Glutamatergic neuron (in vitro differentiated cells): ENCODE data around the gene RPL18. TPM values are rescaled to one million over a fixed set of nuclear protein-coding genes. Genes with fewer than 3 reads are reported as not detected.

Experiments used
- DNase-seq: peaks from one replicate; pipeline ENCODE4 v3.0.0; 2022
- H3K27ac Mint-ChIP-seq: one replicate; pipeline ENCODE4 v1.8.0; 2020; ENCODE audit warnings: mild to moderate bottlenecking, mixed read lengths, inconsistent platforms; ENCODE audit not compliant: unreplicated experiment
- H3K27me3 Mint-ChIP-seq: one replicate; pipeline ENCODE4 v1.8.0; 2020; ENCODE audit warnings: mild to moderate bottlenecking, moderate library complexity, mixed read lengths, inconsistent platforms; ENCODE audit not compliant: unreplicated experiment
- H3K36me3 Mint-ChIP-seq: one replicate; pipeline ENCODE4 v1.8.0; 2020; ENCODE audit warnings: mild to moderate bottlenecking, mixed read lengths, inconsistent platforms; ENCODE audit not compliant: unreplicated experiment
- H3K4me1 Mint-ChIP-seq: one replicate; pipeline ENCODE4 v1.8.0; 2020; ENCODE audit warnings: mild to moderate bottlenecking, low read depth, mixed read lengths, inconsistent platforms; ENCODE audit not compliant: unreplicated experiment
- H3K4me3 Mint-ChIP-seq: one replicate; pipeline ENCODE4 v1.8.0; 2020; ENCODE audit warnings: mild to moderate bottlenecking, mixed read lengths, inconsistent platforms; ENCODE audit not compliant: unreplicated experiment
- H3K9me3 Mint-ChIP-seq: one replicate; pipeline ENCODE4 v1.8.0; 2020; ENCODE audit warnings: mild to moderate bottlenecking, moderate library complexity, mixed read lengths, inconsistent platforms; ENCODE audit not compliant: unreplicated experiment
- CTCF ChIP-seq: fragments of 200-600 bp; sonication (generic); IDR thresholded peaks from one replicate; pipeline ENCODE4 v1.5.0; 2021; ENCODE audit not compliant: partially characterized antibody, unreplicated experiment
- total RNA-seq: library from RNA; stranded (reverse); fragmentation: NEBNext Ultra II Directional; extraction: Animal tissue kit (Norgen Biotek cat#: 25700); gene quantifications from one replicate; pipeline ENCODE4 v1.2.1, GENCODE V29; 2021; ENCODE audit not compliant: unreplicated experiment

The RPL18 gene
- total RNA-seq, 1 donor from 2014 or later = 1,011 TPM

DNA sequence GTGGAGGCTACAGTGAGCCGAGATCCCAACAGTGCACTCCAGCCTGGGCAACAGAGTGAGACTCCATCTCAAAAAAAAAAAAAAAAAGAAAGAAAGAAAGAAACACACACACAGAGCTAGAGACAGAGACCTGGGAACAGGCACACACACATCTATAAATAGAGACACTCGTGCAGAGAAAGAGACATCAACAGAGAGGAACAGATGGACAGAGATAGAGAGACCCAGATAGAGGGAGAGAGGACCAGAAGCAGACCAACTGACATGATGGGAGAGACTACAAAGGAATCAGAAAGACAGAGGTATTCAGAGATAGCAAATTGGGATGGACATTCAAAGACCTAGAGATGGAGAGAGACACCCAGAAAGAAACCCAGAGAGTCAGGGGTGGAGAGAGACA is 29.2 kb upstream of the RPL18 start:
- Mint-ChIP-seq H3K9me3 (peaks cover 5% of the 10 kb centered on the region), H3K4me3 (peak overlapping the region; percentile 54), H3K4me1 (peaks cover 3% of the 10 kb centered on the region), H3K27me3 (peaks cover 8% of the 10 kb centered on the region), H3K36me3 (no peaks in the 10 kb centered on the region), H3K27ac (peak overlapping the region; percentile 36)
- no peak for TF ChIP-seq CTCF
- DNase-seq = no peak

DNA sequence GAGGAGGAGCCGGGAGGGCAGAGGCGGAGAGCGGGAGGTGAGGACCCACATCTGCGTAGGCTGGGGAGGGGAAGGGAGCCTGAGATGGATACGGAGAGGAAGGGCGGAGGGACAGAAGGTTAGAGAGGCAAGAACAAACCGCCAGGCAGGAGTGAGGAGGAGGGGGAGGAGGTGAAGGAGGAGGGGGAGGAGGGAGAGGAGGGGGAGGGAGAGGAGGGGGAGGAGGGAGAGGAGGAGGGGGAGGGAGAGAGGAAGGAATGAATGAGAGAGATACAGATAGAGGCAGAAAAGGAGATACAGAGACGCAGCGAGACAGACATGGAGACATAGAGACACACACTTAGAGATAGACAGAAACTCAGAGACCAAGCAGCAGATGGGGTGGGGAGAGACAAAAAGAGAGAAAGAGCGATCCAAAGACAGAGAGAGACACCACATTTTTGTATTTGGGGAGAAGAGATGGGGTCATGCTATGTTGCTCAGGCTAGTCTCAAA is 27.8 kb upstream of the RPL18 start:
- Mint-ChIP-seq H3K9me3 (peaks cover 8% of the 10 kb centered on the region), H3K36me3 (no peaks in the 10 kb centered on the region), H3K4me1 (peaks cover 3% of the 10 kb centered on the region), H3K27me3 (peaks cover 8% of the 10 kb centered on the region), H3K4me3 (no peak overlapping the region), H3K27ac (peak overlapping the region; percentile 37)
- no peak for TF ChIP-seq CTCF
- no peak for DNase-seq

DNA sequence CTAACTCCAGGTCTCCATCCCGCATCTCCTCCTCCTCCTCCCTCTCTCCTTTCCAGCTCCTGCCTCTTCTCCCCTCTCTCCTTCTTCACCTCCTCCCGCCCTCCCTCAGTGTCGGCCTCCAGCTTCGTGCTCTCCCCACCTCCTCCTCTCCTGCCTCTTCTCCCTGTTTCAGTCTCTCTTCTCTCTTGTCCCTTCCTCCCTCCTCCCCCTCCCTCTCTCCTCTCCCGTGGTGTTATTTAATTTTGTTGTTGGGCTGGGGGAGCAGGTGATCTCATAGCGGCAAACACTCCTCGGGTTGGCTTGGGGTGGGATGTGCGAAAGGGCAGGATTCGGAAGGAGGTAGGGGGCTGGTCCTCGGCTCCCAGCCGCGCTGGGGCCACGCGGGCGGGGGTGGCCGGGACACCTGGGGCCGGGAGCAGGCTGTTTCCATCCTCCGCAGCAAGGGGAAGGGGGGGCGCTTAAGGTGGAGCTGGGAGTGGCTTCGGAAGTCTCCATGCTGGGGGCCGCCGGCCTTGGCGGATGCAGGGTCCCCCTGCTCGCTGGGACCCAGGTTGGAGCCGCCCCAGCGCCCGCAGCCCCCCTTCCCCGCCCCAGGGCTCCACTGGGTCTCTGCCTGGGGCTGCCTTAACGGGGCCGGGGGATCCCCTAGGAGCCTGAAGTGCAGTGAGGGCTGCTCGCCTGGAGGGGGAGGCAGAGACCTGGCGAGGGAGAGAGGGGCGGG is 27.2 kb upstream of the RPL18 start, which contains the start of gene CA11:
Gene CA11, minus strand, starts transcription at position 187 of the 721 bp plus-strand sequence. CDS start 555 bp downstream, outside the sequence.
- peak; percentile 94 for DNase-seq
- peak within 1 kb of the TSS; percentile 92 for H3K4me3 Mint-ChIP-seq
- peak; percentile 81 for TF ChIP-seq CTCF
- peak within 1 kb of the TSS; percentile 82 for H3K27ac Mint-ChIP-seq
- peaks cover 11% of the 10 kb centered on the region for H3K27me3 Mint-ChIP-seq
- H3K4me1 Mint-ChIP-seq = peaks cover 3% of the 10 kb centered on the region
- peaks cover 8% of the 10 kb centered on the region for H3K9me3 Mint-ChIP-seq
- H3K36me3 Mint-ChIP-seq = no peaks in the 10 kb centered on the region

DNA sequence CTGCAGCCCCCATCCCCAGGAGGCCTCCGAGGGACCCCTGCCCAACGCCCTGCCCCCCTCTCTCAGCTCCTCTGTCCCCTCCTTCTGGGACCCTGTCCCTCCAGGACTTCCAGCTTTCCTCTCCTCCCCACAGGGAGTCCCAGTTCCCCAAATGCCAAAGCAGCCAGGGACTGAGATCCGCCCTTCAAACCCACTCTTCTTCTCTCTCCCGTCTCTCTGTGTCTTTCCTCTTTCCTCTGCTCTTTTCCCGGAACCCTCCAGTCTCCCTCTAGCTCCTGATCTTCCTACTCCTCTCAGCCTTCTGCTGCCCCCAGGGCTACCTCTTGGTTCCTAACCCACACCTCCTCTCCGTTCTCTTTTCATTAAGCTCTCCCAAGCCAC is 26.6 kb upstream of the RPL18 start:
- peak overlapping the region; percentile 82 for H3K27ac Mint-ChIP-seq
- no peaks in the 10 kb centered on the region for H3K36me3 Mint-ChIP-seq
- H3K4me1 Mint-ChIP-seq = peaks cover 3% of the 10 kb centered on the region
- H3K9me3 Mint-ChIP-seq = peaks cover 8% of the 10 kb centered on the region
- peak overlapping the region; percentile 92 for H3K4me3 Mint-ChIP-seq
- peaks cover 11% of the 10 kb centered on the region for H3K27me3 Mint-ChIP-seq
- no peak for DNase-seq
- no peak for TF ChIP-seq CTCF
